Heart right ventricle (tissue), 16 donors: ENCODE measurements around the gene SLC4A5. TPM values are rescaled to one million over a fixed set of nuclear protein-coding genes. Genes with fewer than 3 reads are reported as not detected.

Source experiments
- ATAC-seq, 8 donors: fragments of 200-7000 bp; cut with Tn5 transposase; one replicate each; pipeline ENCODE4 v1.9.1; 2020; ENCODE audit warnings: mild to moderate bottlenecking in 8 of 8, moderate library complexity in 8 of 8, moderate number of reproducible peaks in 1 of 8
- DNase-seq, 2 donors: peaks; one replicate each; pipeline ENCODE4 v3.0.0-alpha.2; 2020
- H3K27ac ChIP-seq, 10 donors: fragments of 200-600 bp; sonication (generic) in 2 of 10; one replicate each; pipeline versions ENCODE4 v1.5.0 to v1.8.0; 2020 to 2022; ENCODE audit warnings: mild to moderate bottlenecking in 3 of 10
- H3K27me3 ChIP-seq, 7 donors: fragments of 200-600 bp; one replicate each; pipeline ENCODE4 v1.8.0; 2021 to 2022; ENCODE audit warnings: mild to moderate bottlenecking in 2 of 7
- H3K36me3 ChIP-seq, 9 donors: fragments of 200-600 bp; sonication (generic) in 1 of 9; one replicate each; pipeline versions ENCODE4 v1.5.0 to v1.8.0; 2020 to 2022; ENCODE audit warnings: mild to moderate bottlenecking in 2 of 9
- H3K4me1 ChIP-seq, 9 donors: fragments of 200-600 bp; sonication (generic) in 1 of 9; one replicate each; pipeline versions ENCODE4 v1.5.0 to v1.8.0; 2020 to 2022; ENCODE audit warnings: mild to moderate bottlenecking in 4 of 9
- H3K4me3 ChIP-seq, 10 donors: fragments of 200-600 bp; sonication (generic) in 2 of 10; one replicate each; pipeline versions ENCODE4 v1.5.0 to v1.8.0; 2020 to 2022; ENCODE audit warnings: mild to moderate bottlenecking in 7 of 10, moderate library complexity in 2 of 10
- H3K9me3 ChIP-seq, 11 donors: fragments of 200-600 bp in 10 of 11; sonication (generic) in 2 of 11; one replicate each; pipeline versions ENCODE4 v1.5.0 to v1.8.0; 2013 to 2022; ENCODE audit warnings: mild to moderate bottlenecking in 2 of 11, control low read depth in 1 of 11, moderate library complexity in 1 of 11
- WGBS, 2 donors: extraction: QIAGEN DNeasy Blood & Tissue Kit; methylation state at CpG; one replicate each; pipeline ENCODE4 v1.1.7; 2013; ENCODE audit warnings: inconsistent platforms in 1 of 2; 5-methylcytosine and 5-hydroxymethylcytosine counted together
- intact Hi-C, 10 donors: fragments of 100-400 bp; cut with DNase I; formaldehyde crosslinking; loops; one replicate each; pipeline versions ENCODE4 v1.11.1 to v1.14.2; 2022
- polyA plus RNA-seq, 2 donors: library from polyadenylated mRNA; stranded (reverse); fragments of 200-250 nt; gene quantifications; one replicate each; pipeline ENCODE4 v1.2.3, GENCODE V29; 2013
- total RNA-seq, 10 donors: library from RNA; stranded (reverse); fragmentation: NEBNext Ultra II Directional in 3 of 10; extraction: Animal tissue kit (Norgen Biotek cat#: 25700) in 3 of 10; gene quantifications; one replicate each; pipeline versions ENCODE4 v1.2.1 to v1.2.4, GENCODE V29; 2021 to 2023
- TF ChIP-seq, protein P1 (sequence below), 9 donors: fragments of 200-600 bp; sonication (generic) in 2 of 9; IDR thresholded peaks; one replicate each; pipeline versions ENCODE4 v1.5.0 to v1.8.0; 2021 to 2022; ENCODE audit warnings: antibody characterized with exemption in 9 of 9, mild to moderate bottlenecking in 5 of 9, moderate library complexity in 1 of 9
- donor health status: Arrhythmogenic right ventricular cardiomyopathy.
- donor health status: ischemic (EF 13 %, LVEDD 7.1; RV severe dilation, severe dysfunction).
- donor health status: healthy with polysubstance abuse.
- donor health status: DM: no; HTN: yes; CAD: no.
- donor health status: DM: no; HTN: no; CAD: no.
- donor health status: ischemic (EF 25% LVEDD 6.9; RV normal size, moderate dysfunction).
- donor health status: ischemic (EF 25% LVEDD 5.7; RV mildly dilated, moderate dysfunction).
- donor health status: healthy.
- donor health status: DM: yes; HTN: yes; CAD: no.
- donor health status: Ischemic cardiomyopathy.
- donor health status: ischemic (EF 35%, LVEDD 5.7; RV mildly dilated, moderate dysfunction).
- donor health status: nonischemic (EF 11% LVEDD 7.7; RV severe dilation, severe dysfunction).
- donor health status: DM: yes; HTN: yes; CAD: no.
- donor health status: PGD.
- donor health status: ischemic (EF 29% LVEDD 5.4; RV normal size, mild dysfunction).
- donor health status: nonischemic (EF 23%, LVEDD 6.1; RV moderate dilation, normal function).

The SLC4A5 gene
- total and polyA plus RNA-seq, 12 donors, result 0.43 to 4.6 (median 1.9) TPM

GRCh38 chr2:74199871-74200305 lies 143.3 kb downstream of the SLC4A5 start:
- Histone ChIP-seq H3K9me3 (no peaks in the 10 kb centered on the region), H3K4me3 (peak overlapping the region in 9 of 10 donors; percentile 60 to 88 (median 75)), H3K27me3 (no peaks in the 10 kb centered on the region), H3K27ac (peak overlapping the region in 7 of 10 donors; percentile 83 to 95 (median 88)), H3K4me1 (peaks cover 0 to 57% (median 28%) of the 10 kb centered on the region in 9 donors), H3K36me3 (peaks cover 0 to 24% (median 0%) of the 10 kb centered on the region in 9 donors)
- intact Hi-C loops, result loop anchor here in 1 of 10 donors (2.0 kb wide), 1 partner anchor 21 kb away; the partner anchor contains the start of gene MOB1A
- 35 to 38% methylated on average over 8 of the region's 8 CpGs for WGBS, 2 donors
- TF ChIP-seq, protein P1, sequence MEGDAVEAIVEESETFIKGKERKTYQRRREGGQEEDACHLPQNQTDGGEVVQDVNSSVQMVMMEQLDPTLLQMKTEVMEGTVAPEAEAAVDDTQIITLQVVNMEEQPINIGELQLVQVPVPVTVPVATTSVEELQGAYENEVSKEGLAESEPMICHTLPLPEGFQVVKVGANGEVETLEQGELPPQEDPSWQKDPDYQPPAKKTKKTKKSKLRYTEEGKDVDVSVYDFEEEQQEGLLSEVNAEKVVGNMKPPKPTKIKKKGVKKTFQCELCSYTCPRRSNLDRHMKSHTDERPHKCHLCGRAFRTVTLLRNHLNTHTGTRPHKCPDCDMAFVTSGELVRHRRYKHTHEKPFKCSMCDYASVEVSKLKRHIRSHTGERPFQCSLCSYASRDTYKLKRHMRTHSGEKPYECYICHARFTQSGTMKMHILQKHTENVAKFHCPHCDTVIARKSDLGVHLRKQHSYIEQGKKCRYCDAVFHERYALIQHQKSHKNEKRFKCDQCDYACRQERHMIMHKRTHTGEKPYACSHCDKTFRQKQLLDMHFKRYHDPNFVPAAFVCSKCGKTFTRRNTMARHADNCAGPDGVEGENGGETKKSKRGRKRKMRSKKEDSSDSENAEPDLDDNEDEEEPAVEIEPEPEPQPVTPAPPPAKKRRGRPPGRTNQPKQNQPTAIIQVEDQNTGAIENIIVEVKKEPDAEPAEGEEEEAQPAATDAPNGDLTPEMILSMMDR (IDR thresholded peaks at IDR 0.05), result no peak
- ATAC-seq (no peak), DNase-seq (no peak)

DNA sequence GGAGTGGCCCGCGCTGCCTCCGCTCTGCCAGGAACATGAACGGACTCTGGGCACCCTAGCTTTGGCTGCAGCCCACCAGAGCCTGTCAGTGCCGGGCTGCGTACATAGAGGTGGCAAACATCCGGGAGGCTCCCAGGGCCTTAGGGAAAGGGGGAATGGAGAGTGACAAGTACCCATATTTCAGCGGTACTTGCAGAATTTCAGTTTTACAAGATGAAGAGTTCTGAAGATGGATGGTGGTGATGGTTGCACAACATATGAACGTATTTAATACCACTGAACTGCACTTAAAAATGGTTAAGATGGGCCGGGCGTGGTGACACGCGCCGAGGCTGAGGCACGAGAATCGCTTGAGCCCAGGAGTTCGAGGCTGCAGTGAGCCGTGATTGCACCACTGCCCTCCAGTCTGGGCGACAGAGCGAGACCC lies 143.9 kb downstream of the SLC4A5 start:
- Histone ChIP-seq H3K36me3 (peaks cover 0 to 18% (median 0%) of the 10 kb centered on the region in 9 donors), H3K9me3 (no peaks in the 10 kb centered on the region), H3K4me3 (peak overlapping the region; percentile 60 to 88 (median 76)), H3K27ac (peak overlapping the region in 9 of 10 donors; percentile 83 to 97 (median 89)), H3K27me3 (no peaks in the 10 kb centered on the region), H3K4me1 (peaks cover 0 to 51% (median 28%) of the 10 kb centered on the region in 9 donors)
- intact Hi-C loops, result loop anchor here in 1 of 10 donors (2.0 kb wide), 1 partner anchor 20 kb away; the partner anchor contains the start of gene MOB1A
- DNase-seq (no peak), ATAC-seq (no peak)
- TF ChIP-seq, protein P1 (IDR thresholded peaks at IDR 0.05), result no peak
- 3 to 4% methylated on average over 20 of the region's 20 CpGs for WGBS, 2 donors

DNA sequence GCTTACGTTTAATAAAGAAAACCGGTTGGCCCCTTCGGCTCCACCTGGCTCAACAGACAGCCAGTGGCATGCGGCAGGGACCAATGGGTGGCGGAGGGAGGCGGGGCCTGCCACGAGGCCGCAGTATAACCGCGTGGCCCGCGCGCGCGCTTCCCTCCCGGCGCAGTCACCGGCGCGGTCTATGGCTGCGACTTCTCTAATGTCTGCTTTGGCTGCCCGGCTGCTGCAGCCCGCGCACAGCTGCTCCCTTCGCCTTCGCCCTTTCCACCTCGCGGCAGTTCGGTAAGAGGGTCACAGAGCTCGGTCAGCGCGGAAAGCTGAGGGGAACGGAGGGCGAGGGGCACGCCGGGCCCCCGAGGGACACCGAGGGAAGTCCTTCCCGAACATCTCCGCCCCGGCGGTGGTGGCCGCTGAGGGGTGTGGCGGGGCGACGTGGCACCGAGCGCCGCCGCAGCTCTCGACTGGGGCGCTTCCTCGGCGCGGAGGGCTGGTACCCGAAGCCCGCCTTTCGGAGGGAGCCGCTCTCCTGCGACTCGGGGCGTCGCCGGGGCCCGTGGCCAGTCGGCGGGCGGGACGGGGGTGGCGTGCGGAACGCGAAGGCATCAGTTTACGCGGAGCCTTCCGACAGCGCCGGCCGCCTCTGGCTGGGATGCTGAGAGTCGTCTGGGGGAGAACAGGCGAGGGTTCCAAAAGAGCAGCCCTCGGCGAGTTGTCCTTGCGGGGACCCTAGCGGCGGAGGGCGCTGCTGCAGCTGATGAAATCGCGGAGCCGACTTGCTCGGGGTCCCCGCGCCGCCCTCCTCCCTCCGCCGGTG lies 144.5 kb downstream of the SLC4A5 start, which contains the start of gene MTHFD2:
TSS of gene MTHFD2 (plus strand) at position 155 of the 814 bp plus-strand sequence. CDS start at position 182, 27 bp downstream.
- Histone ChIP-seq H3K27me3 (no peaks in the 10 kb centered on the region), H3K4me1 (peaks cover 0 to 48% (median 28%) of the 10 kb centered on the region in 9 donors), H3K36me3 (peaks cover 0 to 14% (median 0%) of the 10 kb centered on the region in 9 donors), H3K9me3 (no peaks in the 10 kb centered on the region), H3K27ac (peak within 1 kb of the TSS; percentile 51 to 97 (median 88)), H3K4me3 (peak within 1 kb of the TSS; percentile 60 to 88 (median 76))
- ATAC-seq (peak; percentile 93 to 97 (median 96)), DNase-seq (peak; percentile 86 to 90)
- intact Hi-C loops, result loop anchor here in 1 of 10 donors (2.0 kb wide), 1 partner anchor 20 kb away; the partner anchor contains the start of gene MOB1A
- WGBS, 2 donors, result 0% methylated on average over 88 to 96 of the region's 96 CpGs
- TF ChIP-seq, protein P1 (IDR thresholded peaks at IDR 0.05), result peak; percentile 53 to 88 (median 78)

DNA sequence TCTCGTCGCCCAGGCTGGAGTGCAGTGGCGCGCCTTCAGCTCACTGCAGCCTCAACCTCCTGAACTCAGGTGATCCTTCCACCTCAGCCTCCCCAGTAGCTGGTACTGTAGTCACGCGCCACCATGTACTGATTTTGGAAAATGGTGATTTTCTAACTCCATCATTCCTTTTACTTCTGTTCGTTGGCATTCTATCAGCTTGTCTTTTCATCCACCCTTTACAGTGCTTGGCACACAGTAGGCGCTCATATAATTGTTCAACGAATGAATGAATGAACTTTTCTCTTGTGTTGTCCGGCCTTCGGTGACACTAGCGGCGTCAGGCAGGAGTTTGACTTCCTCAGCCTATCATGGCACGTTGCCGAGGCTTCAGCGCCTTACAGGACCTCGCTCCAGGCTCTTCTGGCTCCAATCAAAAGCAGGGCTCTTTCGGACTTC lies 145.2 kb downstream of the SLC4A5 start:
- Histone ChIP-seq H3K4me1 (peaks cover 0 to 44% (median 25%) of the 10 kb centered on the region in 9 donors), H3K4me3 (peak overlapping the region in 9 of 10 donors; percentile 60 to 88 (median 75)), H3K27ac (peak overlapping the region in 9 of 10 donors; percentile 83 to 97 (median 89)), H3K9me3 (no peaks in the 10 kb centered on the region), H3K27me3 (no peaks in the 10 kb centered on the region), H3K36me3 (peaks cover 0 to 10% (median 0%) of the 10 kb centered on the region in 9 donors)
- DNase-seq (no peak), ATAC-seq (no peak)
- 37 to 41% methylated on average over 16 to 18 of the region's 18 CpGs for WGBS, 2 donors
- TF ChIP-seq, protein P1 (IDR thresholded peaks at IDR 0.05), result no peak
- intact Hi-C loops, result loop anchor here in 1 of 10 donors (2.0 kb wide), 1 partner anchor 19 kb away; the partner anchor contains the start of gene MOB1A
